Neural cell (in vitro differentiated cells): ENCODE measurements around the gene DGKI. TPM values are rescaled to one million over a fixed set of nuclear protein-coding genes. Genes with fewer than 3 reads are reported as not detected.

Experiments
- H2AFZ ChIP-seq: fragments of 200-600, 300-800 bp; sonication (generic), shearing (Covaris generic); 2 replicates; pipeline ENCODE4 v1.6.0; 2014; ENCODE audit warnings: low read depth, mild to moderate bottlenecking, antibody characterized with exemption, low read length, moderate library complexity
- H3F3A ChIP-seq: fragments of 200-600 bp; shearing (Covaris generic); 2 replicates; pipeline ENCODE4 v1.6.1; 2016; ENCODE audit warnings: mild to moderate bottlenecking, moderate library complexity, mixed read lengths, antibody characterized with exemption, low read length; ENCODE audit not compliant: insufficient read depth, poor library complexity, severe bottlenecking
- H3K27ac ChIP-seq: fragments of 200-600, 300-800 bp; sonication (generic), shearing (Covaris generic); 2 replicates; pipeline ENCODE4 v1.5.1; 2014; ENCODE audit warnings: mild to moderate bottlenecking, low read length, moderate library complexity
- H3K27me3 ChIP-seq: fragments of 300-800, 200-600 bp; sonication (generic), shearing (Covaris generic); 2 replicates; pipeline ENCODE4 v1.6.0; 2014; ENCODE audit warnings: mild to moderate bottlenecking, low read depth, low read length, moderate library complexity; ENCODE audit not compliant: insufficient read depth
- H3K36me3 ChIP-seq: fragments of 300-800, 200-600 bp; sonication (generic), shearing (Covaris generic); 2 replicates; pipeline ENCODE4 v1.5.1; 2014; ENCODE audit warnings: mild to moderate bottlenecking, antibody characterized with exemption, low read length, moderate library complexity; ENCODE audit not compliant: insufficient read depth
- H3K4me2 ChIP-seq: fragments of 300-800, 200-600 bp; sonication (generic), shearing (Covaris generic); 2 replicates; pipeline ENCODE4 v1.6.0; 2014; ENCODE audit warnings: mild to moderate bottlenecking, low read length
- H3K4me3 ChIP-seq: fragments of 300-800, 200-600 bp; sonication (generic), shearing (Covaris generic); 2 replicates; pipeline ENCODE4 v1.5.1; 2014; ENCODE audit warnings: mild to moderate bottlenecking, low read length, moderate library complexity
- H3K79me2 ChIP-seq: fragments of 200-600 bp; shearing (Covaris generic); replicated peaks from 2 replicates; pipeline ENCODE4 v1.6.0; 2014; ENCODE audit warnings: mild to moderate bottlenecking, low read length, moderate library complexity; ENCODE audit not compliant: insufficient read depth
- H3K9ac ChIP-seq: fragments of 300-800, 200-600 bp; sonication (generic), shearing (Covaris generic); 2 replicates; pipeline ENCODE4 v1.6.1; 2016; ENCODE audit warnings: mild to moderate bottlenecking, low read length, mixed read lengths
- H3K9me2 ChIP-seq: fragments of 200-600 bp; shearing (Covaris generic); 2 replicates; pipeline ENCODE4 v1.6.1; 2016; ENCODE audit warnings: mild to moderate bottlenecking, low read length, mixed read lengths; ENCODE audit not compliant: insufficient read depth
- H3K9me3 ChIP-seq: fragments of 200-600, 300-800 bp; sonication (generic), shearing (Covaris generic); 2 replicates; pipeline ENCODE4 v1.6.1; 2016; ENCODE audit warnings: mild to moderate bottlenecking, mixed run types, low read length, moderate library complexity, mixed read lengths
- H4K20me1 ChIP-seq: fragments of 200-600 bp; shearing (Covaris generic); 2 replicates; pipeline ENCODE4 v1.6.1; 2016; ENCODE audit warnings: mild to moderate bottlenecking, mixed run types; ENCODE audit not compliant: insufficient read depth
- EP300 ChIP-seq: fragments of 450-650 bp; conservative IDR thresholded peaks from 2 replicates; pipeline ENCODE4 v1.6.1; 2014; ENCODE audit warnings: antibody characterized with exemption, mild to moderate bottlenecking, moderate library complexity; ENCODE audit not compliant: poor library complexity, severe bottlenecking
- EZH2 ChIP-seq: fragments of 200-600, 300-800 bp; shearing (Covaris generic), sonication (generic); IDR thresholded peaks from 2 replicates; pipeline ENCODE4 v1.6.1; 2014; ENCODE audit warnings: antibody characterized with exemption, low read length, borderline replicate concordance, mild to moderate bottlenecking; ENCODE audit not compliant: insufficient read depth, poor library complexity, severe bottlenecking
- MXI1 ChIP-seq: fragments of 450-650 bp; conservative IDR thresholded peaks from 2 replicates; pipeline ENCODE4 v1.6.1; 2014; ENCODE audit warnings: antibody characterized with exemption, mild to moderate bottlenecking; ENCODE audit not compliant: poor library complexity, severe bottlenecking
- POLR2AphosphoS5 ChIP-seq: IDR thresholded peaks from 2 replicates; pipeline ENCODE4 v1.6.1; 2012
- RAD21 ChIP-seq: fragments of 450-650 bp; conservative IDR thresholded peaks from 2 replicates; pipeline ENCODE4 v1.6.1; 2014; ENCODE audit warnings: antibody characterized with exemption, mild to moderate bottlenecking, moderate library complexity
- SMC3 ChIP-seq: fragments of 450-650 bp; conservative IDR thresholded peaks from 2 replicates; pipeline ENCODE4 v1.6.1; 2014; ENCODE audit warnings: antibody characterized with exemption, mild to moderate bottlenecking, moderate library complexity; ENCODE audit not compliant: poor library complexity
- TAF1 ChIP-seq: IDR thresholded peaks from 2 replicates; pipeline ENCODE4 v1.6.1; 2012; ENCODE audit warnings: low read depth
- polyA plus RNA-seq: library from polyadenylated mRNA; depleted of rRNA; stranded (reverse); fragments of >200 nt; gene quantifications from 2 replicates; pipeline ENCODE4 v1.2.3, GENCODE V29; 2014
- TF ChIP-seq, protein P1 (sequence below): fragments of 450-650 bp; IDR thresholded peaks from 2 replicates; pipeline ENCODE4 v1.5.1; 2014; ENCODE audit warnings: antibody characterized with exemption, mild to moderate bottlenecking, moderate library complexity; ENCODE audit not compliant: poor library complexity, severe bottlenecking
- TF ChIP-seq, protein P2 (sequence below): IDR thresholded peaks from 2 replicates; pipeline ENCODE4 v1.6.1; 2012; ENCODE audit warnings: borderline replicate concordance

DGKI gene
- polyA plus RNA-seq, 1 donor from 2014 or later, result 15.8 TPM

DNA sequence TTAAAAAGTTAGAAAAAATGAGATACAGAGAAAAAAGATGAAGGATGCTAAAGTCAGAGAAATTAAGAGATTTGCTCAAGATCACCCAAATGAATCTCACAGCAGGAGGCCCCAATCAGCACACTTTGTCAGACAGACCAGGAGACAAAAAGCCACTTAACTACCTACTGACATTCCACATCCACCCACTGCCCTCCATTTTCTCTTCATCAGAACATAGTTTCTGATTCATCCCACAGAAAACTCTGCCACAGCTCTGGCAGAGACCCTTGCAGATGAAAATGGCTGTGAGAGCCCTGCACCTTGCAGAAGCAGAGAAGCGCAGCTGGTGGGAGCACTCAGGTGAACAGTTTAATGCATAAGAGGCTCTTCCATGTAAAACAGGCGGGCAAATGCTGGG, 26.6 kb downstream of the DGKI start:
- TF ChIP-seq RAD21 (no peak), TAF1 (no peak), MXI1 (no peak), SMC3 (no peak), POLR2AphosphoS5 (no peak)
- TF ChIP-seq, protein P1, sequence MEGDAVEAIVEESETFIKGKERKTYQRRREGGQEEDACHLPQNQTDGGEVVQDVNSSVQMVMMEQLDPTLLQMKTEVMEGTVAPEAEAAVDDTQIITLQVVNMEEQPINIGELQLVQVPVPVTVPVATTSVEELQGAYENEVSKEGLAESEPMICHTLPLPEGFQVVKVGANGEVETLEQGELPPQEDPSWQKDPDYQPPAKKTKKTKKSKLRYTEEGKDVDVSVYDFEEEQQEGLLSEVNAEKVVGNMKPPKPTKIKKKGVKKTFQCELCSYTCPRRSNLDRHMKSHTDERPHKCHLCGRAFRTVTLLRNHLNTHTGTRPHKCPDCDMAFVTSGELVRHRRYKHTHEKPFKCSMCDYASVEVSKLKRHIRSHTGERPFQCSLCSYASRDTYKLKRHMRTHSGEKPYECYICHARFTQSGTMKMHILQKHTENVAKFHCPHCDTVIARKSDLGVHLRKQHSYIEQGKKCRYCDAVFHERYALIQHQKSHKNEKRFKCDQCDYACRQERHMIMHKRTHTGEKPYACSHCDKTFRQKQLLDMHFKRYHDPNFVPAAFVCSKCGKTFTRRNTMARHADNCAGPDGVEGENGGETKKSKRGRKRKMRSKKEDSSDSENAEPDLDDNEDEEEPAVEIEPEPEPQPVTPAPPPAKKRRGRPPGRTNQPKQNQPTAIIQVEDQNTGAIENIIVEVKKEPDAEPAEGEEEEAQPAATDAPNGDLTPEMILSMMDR, result no peak
- TF ChIP-seq, protein P2, sequence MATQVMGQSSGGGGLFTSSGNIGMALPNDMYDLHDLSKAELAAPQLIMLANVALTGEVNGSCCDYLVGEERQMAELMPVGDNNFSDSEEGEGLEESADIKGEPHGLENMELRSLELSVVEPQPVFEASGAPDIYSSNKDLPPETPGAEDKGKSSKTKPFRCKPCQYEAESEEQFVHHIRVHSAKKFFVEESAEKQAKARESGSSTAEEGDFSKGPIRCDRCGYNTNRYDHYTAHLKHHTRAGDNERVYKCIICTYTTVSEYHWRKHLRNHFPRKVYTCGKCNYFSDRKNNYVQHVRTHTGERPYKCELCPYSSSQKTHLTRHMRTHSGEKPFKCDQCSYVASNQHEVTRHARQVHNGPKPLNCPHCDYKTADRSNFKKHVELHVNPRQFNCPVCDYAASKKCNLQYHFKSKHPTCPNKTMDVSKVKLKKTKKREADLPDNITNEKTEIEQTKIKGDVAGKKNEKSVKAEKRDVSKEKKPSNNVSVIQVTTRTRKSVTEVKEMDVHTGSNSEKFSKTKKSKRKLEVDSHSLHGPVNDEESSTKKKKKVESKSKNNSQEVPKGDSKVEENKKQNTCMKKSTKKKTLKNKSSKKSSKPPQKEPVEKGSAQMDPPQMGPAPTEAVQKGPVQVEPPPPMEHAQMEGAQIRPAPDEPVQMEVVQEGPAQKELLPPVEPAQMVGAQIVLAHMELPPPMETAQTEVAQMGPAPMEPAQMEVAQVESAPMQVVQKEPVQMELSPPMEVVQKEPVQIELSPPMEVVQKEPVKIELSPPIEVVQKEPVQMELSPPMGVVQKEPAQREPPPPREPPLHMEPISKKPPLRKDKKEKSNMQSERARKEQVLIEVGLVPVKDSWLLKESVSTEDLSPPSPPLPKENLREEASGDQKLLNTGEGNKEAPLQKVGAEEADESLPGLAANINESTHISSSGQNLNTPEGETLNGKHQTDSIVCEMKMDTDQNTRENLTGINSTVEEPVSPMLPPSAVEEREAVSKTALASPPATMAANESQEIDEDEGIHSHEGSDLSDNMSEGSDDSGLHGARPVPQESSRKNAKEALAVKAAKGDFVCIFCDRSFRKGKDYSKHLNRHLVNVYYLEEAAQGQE, result no peak
- Histone ChIP-seq H4K20me1 (no peaks in the 10 kb centered on the region), H3F3A (no peaks in the 10 kb centered on the region), H3K9ac (peak overlapping the region; percentile 57), H3K4me2 (peak overlapping the region; percentile 63), H3K4me3 (peak overlapping the region; percentile 60), H3K27ac (peak overlapping the region; percentile 80), H3K36me3 (no peaks in the 10 kb centered on the region), H3K9me2 (no peaks in the 10 kb centered on the region), H3K27me3 (no peaks in the 10 kb centered on the region), H3K79me2 (peaks cover 4% of the 10 kb centered on the region), H2AFZ (no peak overlapping the region), H3K9me3 (no peaks in the 10 kb centered on the region)

DNA sequence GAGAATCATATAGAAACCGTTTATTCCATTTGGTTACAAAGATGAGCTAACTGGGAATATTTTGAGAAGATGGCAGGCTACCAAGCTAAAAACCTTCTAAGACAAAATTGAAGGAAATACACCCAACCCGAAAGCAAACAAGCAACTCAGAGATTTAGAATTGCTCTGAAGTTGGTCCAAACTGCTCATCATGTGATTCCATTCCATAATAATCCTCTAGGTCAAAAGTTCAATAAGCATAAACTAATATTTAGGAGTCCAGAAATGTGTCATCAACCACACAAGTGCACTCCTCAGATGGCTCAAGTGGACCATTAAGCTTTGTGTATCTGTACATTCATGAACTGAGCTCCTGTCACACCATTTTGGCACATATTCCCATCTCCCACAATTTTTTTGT, 28.7 kb downstream of the DGKI start:
- H3K4me3 ChIP-seq, result no peak overlapping the region
- H2AFZ ChIP-seq, result no peak overlapping the region
- H3K9ac ChIP-seq, result no peak overlapping the region
- H4K20me1 ChIP-seq, result no peaks in the 10 kb centered on the region
- TF ChIP-seq, protein P2, result no peak
- TF ChIP-seq POLR2AphosphoS5 (no peak), EP300 (no peak), MXI1 (no peak), EZH2 (no peak), RAD21 (no peak), TAF1 (no peak), SMC3 (no peak)
- TF ChIP-seq, protein P1, result no peak
- peaks cover 4% of the 10 kb centered on the region for H3K79me2 ChIP-seq
- H3K4me2 ChIP-seq, result no peak overlapping the region
- no peaks in the 10 kb centered on the region for H3F3A ChIP-seq
- H3K9me3 ChIP-seq, result no peaks in the 10 kb centered on the region
- H3K9me2 ChIP-seq, result no peaks in the 10 kb centered on the region
- H3K27me3 ChIP-seq, result no peaks in the 10 kb centered on the region
- H3K36me3 ChIP-seq, result no peaks in the 10 kb centered on the region
- H3K27ac ChIP-seq, result no peak overlapping the region
